HG03565 (cell line): ENCODE measurements around the gene ERCC5.

ENCODE experiments used
- ATAC-seq: cut with Tn5 transposase; IDR thresholded peaks from one replicate; pipeline ENCODE4 v1.9.1; 2021; ENCODE audit warnings: mild to moderate bottlenecking, moderate library complexity; ENCODE audit not compliant: unreplicated experiment

The ERCC5 gene

DNA sequence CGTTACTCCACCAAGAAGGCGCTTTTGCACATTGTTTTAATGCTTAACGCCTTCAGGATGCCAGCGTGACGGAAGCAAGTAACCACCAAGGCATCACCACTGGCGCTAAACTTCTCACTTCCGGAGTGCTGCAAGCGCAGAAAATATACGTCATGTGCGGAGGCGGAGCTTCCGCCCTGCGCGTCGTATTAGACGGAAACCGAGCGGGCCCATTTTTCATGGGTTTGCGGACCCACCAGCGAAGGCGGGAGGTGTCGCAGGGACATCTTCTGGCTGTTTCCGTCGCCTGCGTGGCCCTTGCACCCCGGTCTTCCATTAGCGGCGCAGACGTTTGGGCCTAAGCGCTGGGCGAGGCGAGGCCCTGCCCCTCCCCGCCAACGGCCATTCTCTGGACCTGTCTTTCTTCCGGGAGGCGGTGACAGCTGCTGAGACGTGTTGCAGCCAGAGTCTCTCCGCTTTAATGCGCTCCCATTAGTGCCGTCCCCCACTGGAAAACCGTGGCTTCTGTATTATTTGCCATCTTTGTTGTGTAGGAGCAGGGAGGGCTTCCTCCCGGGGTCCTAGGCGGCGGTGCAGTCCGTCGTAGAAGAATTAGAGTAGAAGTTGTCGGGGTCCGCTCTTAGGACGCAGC, at the start of gene ERCC5:
TSS of gene ERCC5 (plus strand) at position 403 of the 631 bp plus-strand sequence. CDS start 235 bp downstream, outside the sequence.
- ATAC-seq: peak; percentile 78

GRCh38 chr13:102798581-102799425, 47.0 kb upstream of the ERCC5 start, which contains the start of the genes BIVM and POGLUT2:
BIVM (plus strand) TSS chr13:102799119; CDS start chr13:102807268, 8,149 bp downstream.
POGLUT2 (minus strand) TSS chr13:102798976; CDS start chr13:102798670, 306 bp downstream.
- ATAC-seq: peak; percentile 79

GRCh38 chr13:102799426-102800144, 46.2 kb upstream of the ERCC5 start:
- ATAC-seq: peak; percentile 1

GRCh38 chr13:102800145-102801041, 45.4 kb upstream of the ERCC5 start:
- ATAC-seq: peak; percentile 71

DNA sequence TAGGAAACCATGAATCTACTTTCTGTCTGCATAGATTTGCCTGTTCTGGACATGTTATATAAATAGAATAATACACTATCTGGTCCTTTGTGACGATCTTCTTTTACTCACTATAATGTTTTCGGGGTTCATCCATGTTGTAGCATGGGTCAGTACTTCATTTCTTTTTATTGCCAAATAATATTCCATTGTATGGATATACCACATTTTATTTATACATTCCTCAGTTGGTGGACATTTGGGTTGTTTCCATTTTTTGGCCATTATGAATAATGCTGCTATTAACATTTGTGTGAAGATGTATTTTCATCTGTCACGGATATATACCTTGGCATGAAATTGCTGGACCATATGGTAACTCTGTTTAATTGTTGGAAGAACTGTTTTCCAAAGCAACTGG, 40.2 kb upstream of the ERCC5 start:
- ATAC-seq: no peak

DNA sequence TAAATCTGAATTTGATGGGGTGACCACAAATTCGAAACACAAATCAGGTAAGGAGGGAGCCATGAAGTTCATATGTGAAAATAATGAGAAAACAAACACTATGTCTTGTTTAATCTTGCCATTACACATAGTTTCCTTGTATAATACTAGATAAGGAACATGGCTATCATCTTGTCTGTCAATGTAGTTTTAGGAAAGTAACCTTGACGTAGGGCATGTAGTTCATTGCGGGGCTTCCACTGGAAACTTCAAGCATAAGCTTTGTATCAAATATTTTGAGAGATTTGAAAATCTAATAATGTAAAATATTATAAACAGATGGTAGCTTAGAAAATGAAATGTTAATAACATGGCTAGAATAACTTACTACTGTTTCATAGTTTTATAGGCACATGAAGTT, 38.1 kb upstream of the ERCC5 start:
- ATAC-seq: no peak

GRCh38 chr13:102812611-102813287, 33.1 kb upstream of the ERCC5 start:
- ATAC-seq: no peak

- ATAC-seq: no peak
Measured at GRCh38 chr13:102814025-102814607, 31.7 kb upstream of the ERCC5 start.

GRCh38 chr13:102814793-102815192, 31.0 kb upstream of the ERCC5 start:
- ATAC-seq: no peak

DNA sequence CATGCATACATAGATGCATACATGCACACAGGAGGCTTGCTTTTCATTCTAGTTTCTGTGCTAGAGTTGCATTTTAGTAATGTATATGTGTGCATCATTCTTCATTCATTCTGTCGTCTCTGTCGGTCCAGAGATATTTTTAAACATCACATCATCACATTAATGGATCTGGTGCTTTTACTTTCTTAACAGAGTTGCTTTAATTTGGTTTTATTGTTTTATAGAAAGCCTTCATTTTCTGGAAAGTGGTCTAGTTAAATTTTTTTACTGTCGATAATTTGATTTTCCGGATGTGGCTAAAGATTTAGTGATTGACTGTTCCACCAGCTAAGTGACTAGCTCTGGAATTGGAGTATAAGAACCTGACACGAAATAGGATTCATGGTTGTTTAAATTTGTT, 30.0 kb upstream of the ERCC5 start:
- no peak for ATAC-seq

- ATAC-seq: no peak
Measured at GRCh38 chr13:102816708-102817107, 29.1 kb upstream of the ERCC5 start.

DNA sequence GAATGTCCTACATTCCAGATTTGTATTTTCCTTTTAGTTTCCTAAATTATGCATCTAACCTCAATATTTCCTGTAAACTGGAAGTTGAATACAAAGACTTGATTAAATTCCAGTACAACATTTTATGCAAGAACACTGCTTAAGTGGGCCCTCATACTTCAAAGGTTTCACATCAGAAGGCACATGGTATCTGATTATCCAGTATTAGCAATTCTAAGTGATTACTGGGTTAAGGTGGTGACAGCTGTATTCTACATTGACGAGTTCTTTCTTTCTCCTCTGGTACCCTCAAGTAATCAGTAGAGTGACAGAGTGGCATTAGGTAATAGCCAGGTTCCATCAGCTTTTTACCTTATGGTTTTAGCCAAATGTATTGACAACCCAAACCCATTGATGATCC, 28.6 kb upstream of the ERCC5 start:
- ATAC-seq: no peak

DNA sequence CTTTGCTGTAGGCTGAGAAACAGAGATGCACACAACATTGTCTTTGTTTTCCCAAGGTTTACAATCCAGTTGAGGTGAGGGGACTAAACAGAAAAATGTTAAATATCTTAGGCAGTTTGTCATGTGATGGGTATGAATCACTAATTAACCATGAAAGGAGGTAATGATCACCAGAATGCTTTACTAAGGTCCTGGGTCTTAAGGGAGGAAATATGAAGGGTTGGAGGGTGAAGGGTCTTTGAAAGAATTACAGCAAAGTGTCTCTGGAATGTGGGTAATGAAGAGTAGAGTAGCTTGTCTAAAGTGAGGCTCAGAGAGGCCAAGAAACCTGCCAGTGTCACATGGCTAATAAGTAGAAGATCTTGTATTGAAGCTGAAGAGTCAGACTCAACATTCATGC, 27.9 kb upstream of the ERCC5 start:
- ATAC-seq: no peak

DNA sequence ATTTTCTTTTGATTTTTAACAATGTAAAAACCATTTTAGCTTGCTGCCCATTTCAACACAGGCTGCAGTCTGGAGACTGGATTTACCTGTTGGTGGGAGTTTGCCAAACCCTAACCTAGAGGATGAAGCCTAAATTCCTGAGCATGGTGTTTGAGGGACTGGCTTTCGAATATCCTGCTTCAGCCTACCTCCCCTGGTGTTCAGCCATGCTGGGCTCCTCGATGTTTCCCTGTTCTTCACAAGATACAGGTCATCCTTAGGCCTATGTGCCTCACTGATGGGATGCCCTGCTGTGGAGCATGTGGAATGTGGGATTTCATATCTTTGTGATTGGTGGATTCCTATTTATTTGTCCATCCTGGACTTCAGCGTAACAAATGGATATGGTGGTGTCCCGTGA, 20.4 kb upstream of the ERCC5 start:
- no peak for ATAC-seq

- no peak for ATAC-seq
Measured at GRCh38 chr13:102825921-102826706, 19.7 kb upstream of the ERCC5 start.

GRCh38 chr13:102830646-102831045, 15.2 kb upstream of the ERCC5 start:
- no peak for ATAC-seq

DNA sequence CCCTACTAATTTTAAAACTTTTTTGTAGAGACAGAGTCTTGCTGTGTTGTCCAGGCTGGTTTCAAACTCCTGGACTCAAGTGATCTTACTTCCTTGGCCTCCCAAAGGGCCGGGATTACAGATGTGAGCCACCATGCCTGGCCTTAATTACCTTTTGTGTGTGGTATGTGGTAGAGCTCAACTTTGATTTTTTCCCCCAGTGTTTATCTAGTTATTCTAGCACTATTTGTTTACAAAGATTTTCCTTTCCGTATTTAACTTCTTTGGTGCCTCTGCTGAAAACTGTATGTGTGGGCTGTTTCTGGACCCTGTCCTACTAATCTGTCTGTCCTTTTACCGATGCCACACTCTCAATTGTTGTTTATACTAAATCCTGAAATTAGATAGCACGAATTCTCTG, 9.4 kb upstream of the ERCC5 start:
- ATAC-seq: no peak

- ATAC-seq: no peak
Measured at GRCh38 chr13:102838273-102838672, 7.6 kb upstream of the ERCC5 start.

- no peak for ATAC-seq
Measured at GRCh38 chr13:102838982-102839381, 6.8 kb upstream of the ERCC5 start.
